ENCODE data around the gene BROX. TPM values are rescaled to one million over a fixed set of nuclear protein-coding genes. Genes with fewer than 3 reads are reported as not detected.
"Not testable (repeated sequence)": the region's sequence is repeated elsewhere in the genome, so short reads cannot be mapped to it uniquely, and the experiment has no call there.

Gene BROX
- total RNA-seq, 2 experiments from 2014 or later, result 46.0 to 48.6 TPM

DNA sequence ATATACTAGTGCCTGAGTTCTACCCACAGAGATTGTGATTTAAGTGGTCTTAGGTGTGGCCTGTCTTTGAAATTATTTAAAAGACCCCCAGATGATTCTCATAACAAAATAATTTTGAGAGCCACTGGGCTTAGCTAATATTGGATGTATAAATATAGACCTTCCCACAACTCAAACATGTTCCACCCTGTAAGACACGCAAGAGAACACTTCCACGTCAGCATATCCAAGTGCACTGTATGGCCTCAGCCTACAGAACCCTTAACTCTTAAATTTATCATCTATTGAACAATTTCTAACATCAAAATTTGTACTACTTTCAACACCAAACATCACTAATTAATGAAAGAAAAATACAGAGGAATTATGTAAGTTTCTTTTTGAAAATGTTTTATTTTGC is 27.1 kb downstream of the BROX start:
- no peak overlapping the region for H3K27ac Mint-ChIP-seq
- H3K36me3 Mint-ChIP-seq, result peaks cover 2% of the 10 kb centered on the region
- POLR2A ChIA-PET, result no interaction called here

DNA sequence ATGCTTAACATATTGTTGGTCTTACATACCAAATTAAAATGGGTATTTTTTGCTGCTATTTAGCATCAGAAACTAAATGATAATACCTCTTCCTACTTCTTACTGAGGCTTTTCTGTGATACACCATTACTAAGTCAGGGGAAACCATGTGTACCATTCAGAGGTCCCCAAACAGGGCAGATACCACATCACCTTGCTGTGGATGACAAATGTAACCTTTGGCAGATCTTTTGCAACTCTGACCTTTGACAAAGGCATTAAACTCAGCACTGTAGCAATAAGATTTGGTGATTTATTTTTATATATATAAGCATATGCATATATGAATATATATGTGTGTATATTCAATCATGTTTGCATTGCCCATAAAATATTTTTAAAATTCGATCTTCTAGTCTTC is 27.6 kb downstream of the BROX start:
- Mint-ChIP-seq H3K9me3 (no peaks in the 10 kb centered on the region), H3K36me3 (no peaks in the 10 kb centered on the region), H3K27me3 (no peaks in the 10 kb centered on the region), H3K27ac (no peak overlapping the region), H3K4me3 (no peak overlapping the region), H3K4me1 (no peaks in the 10 kb centered on the region)
- no peak for DNase-seq
- ATAC-seq (ENCODE audit: low read depth), result no peak
- POLR2A ChIA-PET, result no interaction called here

More for the DNA sequence above, 27.1 kb downstream of the BROX start:
- H3K4me3 Mint-ChIP-seq, result no peak overlapping the region
- DNase-seq, result no peak
- H3K27me3 Mint-ChIP-seq, result no peaks in the 10 kb centered on the region
- no peaks in the 10 kb centered on the region for H3K9me3 Mint-ChIP-seq
- no peak for ATAC-seq (ENCODE audit: low read depth)
- no peaks in the 10 kb centered on the region for H3K4me1 Mint-ChIP-seq

DNA sequence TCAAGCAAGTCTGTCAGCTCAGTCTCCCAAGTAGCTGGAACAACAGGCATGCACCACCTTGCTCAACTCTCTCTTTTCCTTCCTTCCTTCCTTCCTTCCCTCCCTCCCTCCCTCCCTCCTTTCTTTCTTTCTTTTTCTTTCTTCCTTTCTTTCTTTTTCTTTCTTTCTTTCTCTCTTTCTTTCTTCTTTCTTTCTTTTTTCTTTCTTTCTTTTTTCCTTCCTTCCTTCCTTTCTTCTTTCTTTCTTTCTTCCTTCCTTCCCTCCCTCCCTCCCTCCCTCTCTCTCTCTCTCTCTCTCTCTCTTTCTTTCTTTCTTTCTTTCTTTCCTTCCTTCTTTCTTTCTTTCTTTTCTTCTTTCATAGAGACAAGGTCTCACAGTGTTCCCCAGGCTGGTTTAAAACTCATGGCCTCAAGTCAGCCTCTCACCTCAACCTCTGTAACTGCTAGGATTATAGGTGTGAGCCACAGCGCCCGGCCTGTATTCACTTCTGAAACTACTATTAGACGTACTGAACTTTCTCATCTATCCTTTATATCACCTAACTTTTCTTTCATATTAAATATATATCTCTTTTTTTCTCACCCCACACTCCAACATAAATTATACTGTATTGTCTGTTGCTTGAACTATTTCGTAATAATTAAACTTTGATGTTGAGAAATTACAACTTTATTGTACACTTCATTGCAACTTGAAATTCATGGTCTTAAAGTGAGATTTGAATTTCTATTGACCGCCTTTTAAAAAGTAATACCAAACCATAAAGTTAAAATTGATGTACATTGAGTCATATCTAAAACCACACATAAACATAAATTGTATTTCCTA is 29.5 kb downstream of the BROX start:
- not testable (repeated sequence) for H3K27ac Mint-ChIP-seq; H3K36me3 Mint-ChIP-seq; ATAC-seq (ENCODE audit: low read depth); H3K4me3 Mint-ChIP-seq; H3K27me3 Mint-ChIP-seq; H3K9me3 Mint-ChIP-seq; DNase-seq; H3K4me1 Mint-ChIP-seq
- POLR2A ChIA-PET, result interaction anchor here (0.6 kb wide), 1 partner anchor 28 kb away, joined by 4 read pairs; no protein-coding TSS in a partner anchor

DNA sequence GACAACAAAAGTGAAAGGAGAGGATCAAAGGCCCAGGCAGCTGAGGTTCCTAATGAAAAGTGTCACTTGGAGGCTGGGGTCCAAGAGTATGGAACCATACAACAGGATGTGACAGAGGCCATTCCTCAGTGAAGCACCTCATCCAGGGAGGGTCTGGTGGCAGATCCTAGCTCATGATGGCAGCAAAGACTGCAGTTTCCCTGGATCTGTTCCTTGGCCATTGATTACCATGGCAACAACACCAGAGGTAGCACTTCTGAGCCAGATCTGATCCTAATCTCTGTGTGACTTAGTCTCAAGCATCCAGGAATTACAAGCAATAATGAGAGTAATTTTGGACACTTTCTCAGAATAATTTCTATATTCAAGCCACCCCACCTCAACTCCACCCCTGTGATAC is 37.6 kb downstream of the BROX start:
- Mint-ChIP-seq H3K4me3 (no peak overlapping the region), H3K9me3 (no peaks in the 10 kb centered on the region), H3K27me3 (peaks cover 2% of the 10 kb centered on the region), H3K27ac (no peak overlapping the region), H3K4me1 (no peaks in the 10 kb centered on the region), H3K36me3 (no peaks in the 10 kb centered on the region)
- no peak for DNase-seq
- ATAC-seq (ENCODE audit: low read depth), result no peak
- POLR2A ChIA-PET, result no interaction called here

DNA sequence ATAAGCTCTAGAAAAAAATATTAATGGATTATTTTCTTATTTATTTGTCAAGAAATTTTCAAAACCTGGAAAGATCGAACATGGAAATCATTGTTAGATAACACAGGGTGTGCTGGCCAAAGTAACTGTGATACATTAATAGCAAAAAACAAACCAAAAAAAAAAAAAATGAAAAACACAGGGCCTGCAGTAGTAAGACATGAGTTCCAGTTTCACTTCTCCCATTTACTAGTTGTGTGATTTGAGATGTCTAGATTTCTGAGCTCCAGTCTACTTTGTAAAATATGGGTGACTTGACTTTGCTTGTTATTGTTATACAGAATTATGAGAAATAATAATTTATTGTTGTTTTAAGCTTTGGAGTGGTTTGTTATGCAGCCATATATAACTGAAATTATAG is 38.3 kb downstream of the BROX start:
- Mint-ChIP-seq H3K27ac (no peak overlapping the region), H3K4me1 (no peaks in the 10 kb centered on the region), H3K4me3 (no peak overlapping the region), H3K9me3 (no peaks in the 10 kb centered on the region), H3K36me3 (no peaks in the 10 kb centered on the region), H3K27me3 (peaks cover 8% of the 10 kb centered on the region)
- ATAC-seq (ENCODE audit: low read depth) (no peak), DNase-seq (no peak)
- POLR2A ChIA-PET, result no interaction called here

DNA sequence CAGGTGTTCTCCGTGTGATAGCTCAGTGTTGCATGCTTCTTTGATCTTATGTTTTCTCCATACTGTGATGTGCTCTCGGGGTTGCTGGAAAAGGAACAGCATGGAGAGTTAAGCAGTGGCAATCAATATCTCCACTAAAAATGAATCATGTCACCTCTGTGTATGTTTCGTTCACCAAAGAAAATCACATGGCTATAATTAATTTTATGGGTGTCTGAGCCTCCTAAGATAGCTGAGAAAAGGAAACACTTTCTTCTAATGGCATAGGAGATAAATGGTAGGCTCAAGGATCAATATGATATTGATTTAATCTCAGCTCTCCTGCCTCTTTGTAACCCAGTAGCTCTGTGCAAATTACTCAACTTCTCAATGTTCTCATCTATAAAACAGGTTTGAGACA is 38.9 kb downstream of the BROX start:
- no peaks in the 10 kb centered on the region for H3K4me1 Mint-ChIP-seq
- POLR2A ChIA-PET, result no interaction called here
- peaks cover 12% of the 10 kb centered on the region for H3K27me3 Mint-ChIP-seq
- no peak for ATAC-seq (ENCODE audit: low read depth)
- no peak overlapping the region for H3K27ac Mint-ChIP-seq
- no peak overlapping the region for H3K4me3 Mint-ChIP-seq
- H3K36me3 Mint-ChIP-seq, result no peaks in the 10 kb centered on the region
- DNase-seq, result no peak
- peaks cover 2% of the 10 kb centered on the region for H3K9me3 Mint-ChIP-seq

DNA sequence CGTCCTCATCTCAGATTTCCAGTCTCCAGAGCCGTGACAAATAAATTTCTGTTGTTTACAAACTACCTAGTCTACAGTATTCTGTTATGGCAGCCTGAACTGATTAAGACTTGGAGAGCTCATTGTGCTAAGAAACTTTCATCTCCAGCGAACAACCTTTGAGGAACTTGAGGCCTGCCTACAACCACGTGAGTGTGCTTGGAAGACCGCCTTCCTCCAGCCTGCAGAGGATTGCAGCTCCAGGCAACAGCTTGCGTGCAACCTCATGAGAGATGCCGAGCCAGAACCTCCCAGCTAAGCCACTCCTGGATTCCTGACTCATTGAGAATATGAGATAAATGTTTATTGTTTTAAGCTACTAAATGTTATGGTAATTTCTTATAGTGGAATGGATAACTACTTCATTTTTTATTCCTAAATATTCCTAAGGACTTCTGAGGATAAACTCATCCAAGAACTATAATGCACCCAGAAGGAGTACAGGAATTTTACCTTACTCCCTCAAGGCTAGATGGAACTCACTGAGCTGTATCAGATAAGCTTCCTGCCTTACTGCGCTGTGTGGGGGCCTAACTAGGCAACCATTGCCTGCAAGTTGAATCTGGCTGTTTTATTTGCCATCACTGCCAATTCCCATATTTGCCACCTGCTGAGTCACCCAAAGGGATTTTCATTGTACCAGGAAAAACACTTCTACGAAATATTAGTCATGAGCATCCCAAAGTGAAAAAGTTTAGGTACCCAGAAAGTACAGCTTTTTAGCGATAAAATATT is 42.2 kb downstream of the BROX start:
- no peaks in the 10 kb centered on the region for H3K4me1 Mint-ChIP-seq
- H3K36me3 Mint-ChIP-seq, result no peaks in the 10 kb centered on the region
- POLR2A ChIA-PET, result no interaction called here
- ATAC-seq (ENCODE audit: low read depth), result no peak
- peaks cover 18% of the 10 kb centered on the region for H3K27me3 Mint-ChIP-seq
- no peak overlapping the region for H3K27ac Mint-ChIP-seq
- no peak for DNase-seq
- H3K4me3 Mint-ChIP-seq, result no peak overlapping the region
- peaks cover 2% of the 10 kb centered on the region for H3K9me3 Mint-ChIP-seq

DNA sequence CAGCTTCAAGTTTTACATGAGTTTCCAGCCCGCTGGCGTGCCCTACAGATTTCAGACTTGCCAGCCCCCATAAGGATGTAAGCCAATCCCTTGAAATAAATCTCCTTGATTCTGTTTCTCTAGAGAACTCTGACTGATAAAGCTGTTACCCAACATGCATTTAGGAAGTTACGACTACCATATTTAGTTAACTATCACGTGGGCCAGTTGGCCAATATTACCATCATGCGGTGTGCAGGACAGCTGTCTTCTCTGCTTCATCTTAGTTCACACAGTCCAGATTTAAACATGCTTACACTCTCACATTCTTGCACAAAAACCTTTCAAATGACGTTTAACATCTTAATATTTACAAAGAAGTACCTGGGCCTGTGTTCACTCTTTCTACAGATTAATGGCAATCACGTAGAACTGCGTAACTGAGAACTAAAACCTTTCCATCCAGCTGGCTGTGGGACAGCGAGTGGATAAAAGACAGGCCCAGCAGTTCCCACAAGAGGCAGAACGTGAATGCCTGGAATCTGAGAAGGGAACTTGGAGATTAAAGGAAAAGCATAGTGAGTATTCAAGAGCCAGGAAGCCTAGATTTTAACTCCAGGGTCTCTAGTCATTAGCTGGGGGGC is 45.4 kb downstream of the BROX start:
- Mint-ChIP-seq H3K4me1 (no peaks in the 10 kb centered on the region), H3K27me3 (peaks cover 21% of the 10 kb centered on the region), H3K4me3 (no peak overlapping the region), H3K36me3 (no peaks in the 10 kb centered on the region), H3K9me3 (peaks cover 6% of the 10 kb centered on the region), H3K27ac (no peak overlapping the region)
- POLR2A ChIA-PET, result no interaction called here
- ATAC-seq (ENCODE audit: low read depth), result no peak
- no peak for DNase-seq

DNA sequence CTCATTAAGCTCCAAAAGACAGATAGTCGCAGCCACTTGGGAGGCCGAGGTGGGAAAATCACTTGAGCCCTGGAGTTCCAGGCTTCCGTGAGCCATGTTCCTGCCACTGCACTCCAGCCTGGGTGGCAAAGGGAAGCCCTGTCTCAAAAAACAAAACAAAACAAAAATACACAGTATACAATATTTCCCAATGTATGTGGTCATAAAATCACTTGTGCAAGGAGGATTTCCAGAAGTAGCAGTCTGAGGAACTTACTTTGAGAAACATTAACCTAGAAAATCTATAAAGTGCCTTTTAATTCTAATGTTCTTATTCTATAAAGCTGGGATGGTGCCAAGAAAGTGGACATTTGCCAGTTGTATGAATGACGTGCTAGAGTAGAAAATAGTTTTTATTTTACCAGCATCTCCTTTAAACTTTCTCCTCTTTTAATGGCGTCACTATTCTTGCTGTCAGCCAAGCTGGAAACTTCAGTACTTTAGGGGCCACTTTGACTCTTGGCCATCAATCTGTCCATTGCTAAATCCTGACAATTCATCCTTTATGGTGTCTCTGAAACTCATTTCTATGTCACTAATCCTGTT is 47.2 kb downstream of the BROX start:
- Mint-ChIP-seq H3K9me3 (peaks cover 9% of the 10 kb centered on the region), H3K36me3 (no peaks in the 10 kb centered on the region), H3K27ac (no peak overlapping the region), H3K4me1 (no peaks in the 10 kb centered on the region), H3K4me3 (no peak overlapping the region), H3K27me3 (peaks cover 34% of the 10 kb centered on the region)
- DNase-seq, result no peak
- ATAC-seq (ENCODE audit: low read depth), result no peak
- POLR2A ChIA-PET, result no interaction called here

DNA sequence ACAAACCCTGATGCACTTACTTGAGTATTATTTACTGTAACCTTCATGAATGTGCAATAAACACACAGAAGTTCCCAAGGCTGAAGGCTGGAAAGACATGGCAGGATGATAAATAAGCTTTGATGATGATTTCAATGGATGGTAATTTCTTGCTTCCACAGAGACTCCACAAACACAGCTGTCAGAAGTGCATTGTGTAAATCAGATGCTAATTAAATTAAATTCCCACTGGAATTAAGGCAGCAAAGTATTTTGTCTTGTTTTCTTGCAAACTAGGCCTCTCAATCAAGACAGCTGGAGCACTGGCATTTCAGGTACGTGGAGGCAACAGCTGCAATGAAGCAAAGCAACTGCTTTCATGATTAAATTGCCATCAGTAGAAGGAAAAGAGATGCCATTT is 48.7 kb downstream of the BROX start:
- H3K27ac Mint-ChIP-seq, result no peak overlapping the region
- DNase-seq (no peak), ATAC-seq (ENCODE audit: low read depth) (no peak)
- H3K36me3 Mint-ChIP-seq, result peaks cover 2% of the 10 kb centered on the region
- no peak overlapping the region for H3K4me3 Mint-ChIP-seq
- peaks cover 25% of the 10 kb centered on the region for H3K27me3 Mint-ChIP-seq
- POLR2A ChIA-PET, result no interaction called here
- H3K4me1 Mint-ChIP-seq, result peaks cover 3% of the 10 kb centered on the region
- peaks cover 13% of the 10 kb centered on the region for H3K9me3 Mint-ChIP-seq

DNA sequence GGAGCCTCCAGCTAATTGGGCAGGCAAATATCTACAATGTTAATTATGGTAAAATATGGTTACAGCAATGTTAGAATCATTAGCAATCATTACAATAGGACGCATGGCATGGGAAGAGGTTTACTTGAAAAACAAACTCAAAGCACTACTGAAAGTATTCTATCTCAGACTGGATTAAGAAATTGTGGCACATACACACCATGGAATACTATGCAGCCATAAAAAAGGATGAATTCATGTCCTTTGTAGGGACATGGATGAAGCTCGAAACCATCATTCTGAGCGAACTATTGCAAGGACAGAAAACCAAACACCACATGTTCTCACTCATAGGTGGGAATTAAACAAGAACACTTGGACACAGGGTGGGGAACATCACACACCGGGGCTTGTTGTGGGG is 49.8 kb downstream of the BROX start:
- Mint-ChIP-seq H3K9me3 (peaks cover 11% of the 10 kb centered on the region), H3K27me3 (peaks cover 22% of the 10 kb centered on the region)
- DNase-seq; H3K4me1 Mint-ChIP-seq; H3K27ac Mint-ChIP-seq; H3K4me3 Mint-ChIP-seq; POLR2A ChIA-PET; ATAC-seq (ENCODE audit: low read depth); H3K36me3 Mint-ChIP-seq: not testable (repeated sequence)

DNA sequence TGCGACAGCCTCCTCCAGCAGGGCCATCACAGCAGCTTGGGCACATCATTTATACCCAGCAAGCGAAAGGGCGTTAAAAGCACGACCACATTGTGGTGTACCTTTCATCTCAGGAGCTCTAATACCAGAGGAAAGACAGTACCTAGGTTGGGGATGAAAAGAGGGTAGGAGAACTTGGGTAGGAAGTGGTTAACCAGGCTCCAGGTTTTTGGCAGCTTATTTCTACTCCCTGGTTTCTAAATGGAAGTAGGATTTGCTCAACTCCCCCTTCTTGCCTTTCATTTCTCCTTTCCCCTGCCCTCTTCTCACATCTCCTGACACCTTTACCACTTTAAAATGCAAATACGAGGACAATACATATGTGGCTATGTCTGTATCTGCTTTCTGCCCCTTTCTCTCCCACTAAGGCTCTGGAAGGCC is 54.8 kb downstream of the BROX start:
- DNase-seq (no peak), ATAC-seq (ENCODE audit: low read depth) (peak; percentile 33)
- Mint-ChIP-seq H3K27ac (no peak overlapping the region), H3K36me3 (peaks cover 2% of the 10 kb centered on the region), H3K4me3 (no peak overlapping the region), H3K9me3 (peaks cover 27% of the 10 kb centered on the region), H3K4me1 (peaks cover 11% of the 10 kb centered on the region), H3K27me3 (peaks cover 13% of the 10 kb centered on the region)
- POLR2A ChIA-PET, result no interaction called here

DNA sequence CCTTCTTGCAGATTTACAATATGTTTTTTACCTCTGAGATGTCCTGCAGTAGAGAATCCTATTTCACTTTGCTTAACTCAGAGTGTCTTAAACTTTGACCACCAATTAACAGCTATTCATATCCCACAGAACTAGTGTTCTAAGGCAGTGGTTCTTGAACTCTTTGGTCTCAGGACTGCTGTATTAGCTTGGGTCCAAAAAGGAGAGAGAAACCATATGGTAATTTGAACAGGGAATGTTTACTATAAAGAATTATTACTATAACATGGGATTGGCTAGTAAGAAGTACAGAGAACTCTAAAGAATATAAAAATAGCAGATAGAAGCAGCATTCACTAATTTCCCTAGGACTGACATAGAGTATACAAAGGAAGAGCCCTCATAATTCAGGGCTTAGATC is 56.2 kb downstream of the BROX start:
- H3K27me3 Mint-ChIP-seq, result peaks cover 9% of the 10 kb centered on the region
- no peak for ATAC-seq (ENCODE audit: low read depth)

More for the DNA sequence above, 56.2 kb downstream of the BROX start:
- DNase-seq, result no peak
- peaks cover 26% of the 10 kb centered on the region for H3K9me3 Mint-ChIP-seq
- H3K4me1 Mint-ChIP-seq, result peaks cover 17% of the 10 kb centered on the region
- H3K27ac Mint-ChIP-seq, result no peak overlapping the region
- H3K36me3 Mint-ChIP-seq, result peaks cover 2% of the 10 kb centered on the region
- no peak overlapping the region for H3K4me3 Mint-ChIP-seq
- POLR2A ChIA-PET, result no interaction called here
